ENCODE measurements around the gene SLC48A1.

The SLC48A1 gene

DNA sequence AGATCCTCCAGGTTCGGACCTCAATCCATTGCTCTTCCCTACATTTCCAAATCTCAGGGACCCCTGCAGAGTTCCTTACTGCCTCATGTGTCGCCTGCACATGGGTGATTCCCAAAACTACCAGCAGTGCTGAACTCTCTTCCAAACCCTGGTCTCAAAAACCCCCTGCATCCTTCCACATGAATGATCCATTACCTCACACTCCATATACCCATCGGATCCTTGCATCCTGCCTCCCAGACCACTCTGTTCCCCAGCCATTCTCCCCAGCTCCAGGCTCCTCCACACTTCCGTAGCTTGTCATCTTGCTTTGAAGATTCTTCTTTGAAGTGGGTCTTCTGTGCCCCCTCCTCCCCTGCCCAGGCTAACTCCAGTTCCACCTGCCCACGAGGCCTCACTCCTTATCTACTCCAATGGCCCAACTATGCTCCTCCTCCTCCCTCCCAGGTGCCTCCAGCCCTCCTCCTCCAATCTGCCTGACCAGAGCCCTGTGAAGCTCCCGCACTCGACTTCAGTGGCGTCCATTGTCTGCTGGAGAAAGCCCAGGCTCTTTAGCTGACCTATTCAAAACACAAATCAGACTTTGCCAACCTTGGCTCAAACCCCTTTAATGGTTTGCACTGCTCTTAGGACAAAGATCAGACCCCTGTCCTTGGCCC, 28.1 kb upstream of the SLC48A1 start:
- DNase-seq = no peak

DNA sequence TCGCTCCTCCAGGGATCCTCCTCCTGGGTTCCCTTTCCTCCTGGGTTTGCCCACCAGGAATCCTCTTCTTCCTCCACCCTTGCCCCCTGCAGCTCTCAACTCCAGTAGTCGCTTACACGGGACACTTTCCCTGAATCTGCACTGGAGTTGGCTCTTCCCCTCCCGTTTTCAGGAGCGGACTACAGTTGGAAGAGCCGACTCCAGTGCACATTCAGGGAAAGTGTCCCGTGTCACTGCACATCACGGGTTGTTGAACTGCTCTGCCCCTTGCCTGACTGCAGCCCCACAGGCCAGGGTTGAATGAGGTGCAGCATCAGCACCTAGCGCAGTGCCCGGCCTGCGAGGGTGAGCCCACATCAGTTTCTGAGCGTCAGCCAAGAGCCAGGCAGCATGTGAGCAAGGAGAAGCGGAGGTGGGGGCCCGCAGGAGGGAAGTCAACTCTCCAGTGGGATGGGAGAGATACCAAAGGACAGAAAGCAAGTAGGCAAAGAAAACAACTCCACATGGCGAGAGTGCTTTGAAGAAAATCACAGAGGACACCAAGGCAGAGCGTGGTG, 27.5 kb upstream of the SLC48A1 start:
- no peak for DNase-seq

DNA sequence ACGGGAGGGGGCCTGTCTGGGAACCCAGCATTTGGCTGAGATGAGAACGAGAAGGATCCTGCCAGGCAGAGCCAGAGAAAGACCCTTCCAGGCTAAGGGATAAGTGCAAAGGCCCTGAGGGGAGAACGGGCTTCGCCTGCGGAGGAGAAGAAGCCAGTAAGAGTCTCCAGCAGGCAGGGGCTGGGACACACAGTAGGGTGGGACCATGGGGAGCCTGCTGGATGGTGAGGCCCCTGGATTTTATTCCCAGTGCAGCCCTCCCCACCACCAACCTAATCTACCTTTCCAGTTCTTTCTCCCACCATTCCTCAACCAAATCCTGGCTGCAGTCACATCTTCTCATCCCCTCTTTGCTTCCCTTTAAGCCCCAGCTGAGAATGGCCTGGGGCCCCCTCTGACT, 27.0 kb upstream of the SLC48A1 start:
- DNase-seq = no peak

DNA sequence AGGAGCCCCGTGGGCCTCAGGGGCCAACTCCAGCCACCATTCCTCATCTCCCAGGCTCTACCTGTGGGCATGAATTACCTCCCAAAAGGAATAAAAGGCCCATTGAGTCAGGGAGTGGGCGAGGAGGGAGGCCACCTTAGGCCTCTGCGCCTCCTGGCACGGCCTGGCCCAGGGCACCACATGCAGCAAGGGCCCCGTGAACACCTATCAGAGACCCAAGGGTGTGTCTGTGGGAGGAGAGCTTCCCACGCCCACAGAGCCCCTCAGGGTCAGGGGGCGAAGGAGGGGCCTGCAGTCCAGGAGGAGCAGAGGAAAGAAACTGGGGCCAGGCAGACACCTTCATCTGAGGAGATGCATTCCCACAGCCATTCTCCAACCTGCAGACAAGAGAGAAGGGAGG, 26.5 kb upstream of the SLC48A1 start:
- DNase-seq = no peak

DNA sequence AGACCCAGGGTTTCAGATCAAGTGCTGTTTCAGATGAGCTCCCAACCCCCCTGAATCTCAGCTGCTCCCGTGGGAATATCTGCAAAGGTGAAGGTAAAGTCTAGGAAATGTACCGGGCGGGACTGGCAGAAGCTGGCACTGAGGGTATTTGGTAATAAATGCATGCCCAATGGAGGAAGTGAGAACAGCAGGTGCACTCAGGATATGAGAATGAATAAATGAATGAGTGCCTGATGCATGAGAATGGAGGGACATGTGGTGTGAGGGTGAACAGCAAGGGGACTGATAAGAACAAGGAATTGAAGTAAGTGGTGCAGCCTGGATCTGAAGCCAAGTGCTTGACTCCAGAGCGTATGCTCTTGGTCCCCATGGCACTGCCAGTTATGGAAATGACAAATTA, 25.9 kb upstream of the SLC48A1 start:
- no peak for DNase-seq

DNA sequence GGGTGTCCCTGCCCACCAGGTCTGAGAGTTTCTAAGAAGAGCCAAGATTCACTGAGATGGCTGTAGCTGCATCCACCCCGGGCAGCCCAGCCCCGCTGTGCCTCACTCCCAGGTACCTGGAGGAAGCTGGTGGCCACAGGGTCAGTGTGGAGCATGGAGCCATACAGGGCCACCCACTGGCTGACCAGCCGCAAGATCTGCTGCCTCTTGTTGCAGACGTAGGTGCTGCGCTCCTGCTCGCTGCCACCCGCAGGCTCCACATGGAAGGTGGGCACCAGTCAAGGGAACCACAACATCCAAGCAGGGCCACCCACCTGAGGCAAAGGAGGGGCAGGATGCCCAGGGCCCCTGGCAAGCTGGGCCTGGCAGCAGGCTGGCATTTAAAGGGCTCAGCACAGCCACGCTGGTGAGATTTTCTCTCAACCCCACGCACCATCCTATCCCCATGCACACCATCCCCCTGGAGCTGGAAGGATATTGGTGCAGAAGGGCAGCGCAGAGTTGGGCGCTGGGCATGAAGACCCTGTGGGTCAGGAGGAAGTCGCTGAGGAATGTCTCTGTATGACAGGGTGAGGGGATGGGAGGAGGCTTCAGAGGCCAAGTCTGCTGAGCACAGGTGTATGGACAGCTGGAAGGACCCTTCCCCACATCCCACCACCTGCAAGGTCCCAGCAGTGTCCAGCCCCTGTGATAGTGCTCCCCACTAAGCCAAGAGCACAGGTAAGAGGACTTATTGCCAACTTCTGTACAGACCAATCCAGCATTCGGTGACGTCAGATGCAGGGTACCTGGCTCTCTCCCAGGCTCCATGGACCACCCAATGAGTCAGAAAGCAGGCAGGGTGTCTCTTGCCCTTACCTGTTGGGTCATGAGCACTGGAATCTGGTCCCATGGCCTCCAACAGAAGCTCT, 25.2 kb upstream of the SLC48A1 start:
- DNase-seq = no peak

DNA sequence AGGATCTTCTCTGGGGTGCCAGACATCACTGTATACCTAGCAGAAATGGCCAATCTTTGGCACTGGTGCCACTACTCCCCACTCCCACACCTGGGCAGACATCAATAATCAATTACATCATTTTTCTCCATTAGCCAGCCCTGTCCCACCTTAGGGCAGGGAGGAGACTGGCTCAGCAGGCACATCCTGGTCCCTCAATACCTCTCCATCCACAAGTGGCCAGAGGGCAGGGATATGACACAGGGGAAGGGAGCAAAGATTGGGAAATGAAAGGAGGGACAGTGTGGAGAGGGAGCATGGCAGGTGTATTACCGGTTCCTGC, 24.6 kb upstream of the SLC48A1 start:
- no peak for DNase-seq

DNA sequence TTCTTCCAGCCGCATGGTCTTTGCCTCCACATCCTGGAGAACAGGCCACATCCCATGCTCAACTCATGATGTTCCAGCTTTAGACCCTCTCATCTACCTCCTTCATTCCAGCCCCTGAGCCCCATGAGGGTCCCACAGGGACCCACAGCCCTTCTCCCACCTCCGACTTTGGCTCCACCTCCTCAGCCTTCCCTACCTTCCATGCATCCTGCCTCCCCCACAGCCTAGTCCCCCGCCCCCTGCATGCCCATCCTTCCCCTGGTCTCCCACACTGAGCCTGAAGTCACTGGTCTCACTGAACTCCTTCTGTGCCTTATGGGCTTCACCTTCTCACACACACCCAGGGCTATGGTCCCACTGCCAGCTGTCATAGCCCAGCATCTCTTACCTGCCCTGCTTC, 24.1 kb upstream of the SLC48A1 start:
- no peak for DNase-seq

DNA sequence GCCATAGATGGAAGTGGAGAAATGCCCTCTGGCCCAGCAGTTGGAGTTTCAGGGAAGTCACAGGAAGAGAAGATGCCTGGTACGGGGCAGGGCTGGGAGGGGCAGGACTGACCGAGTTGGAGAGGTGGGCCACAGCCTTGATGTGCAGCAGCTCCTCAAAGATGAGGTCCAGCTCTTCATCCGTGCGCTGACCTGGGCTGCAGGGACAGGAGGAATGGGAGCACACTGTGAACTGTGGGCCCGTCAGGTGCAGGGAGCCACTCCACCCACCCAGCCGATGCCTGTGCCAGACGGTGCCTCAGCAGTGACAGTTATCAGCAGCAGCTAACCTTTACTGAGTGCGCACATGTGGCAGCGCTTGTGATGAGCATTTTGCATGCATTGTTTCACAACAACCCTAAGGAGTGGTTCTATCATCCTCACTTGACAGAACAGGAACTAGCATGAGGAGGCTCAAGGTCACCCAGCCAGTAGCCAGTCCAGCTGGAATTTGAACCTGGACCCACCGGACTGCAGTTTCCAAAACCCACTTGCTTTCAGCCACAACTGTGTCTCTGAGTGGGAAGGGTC, 22.7 kb upstream of the SLC48A1 start:
- no peak for DNase-seq

DNA sequence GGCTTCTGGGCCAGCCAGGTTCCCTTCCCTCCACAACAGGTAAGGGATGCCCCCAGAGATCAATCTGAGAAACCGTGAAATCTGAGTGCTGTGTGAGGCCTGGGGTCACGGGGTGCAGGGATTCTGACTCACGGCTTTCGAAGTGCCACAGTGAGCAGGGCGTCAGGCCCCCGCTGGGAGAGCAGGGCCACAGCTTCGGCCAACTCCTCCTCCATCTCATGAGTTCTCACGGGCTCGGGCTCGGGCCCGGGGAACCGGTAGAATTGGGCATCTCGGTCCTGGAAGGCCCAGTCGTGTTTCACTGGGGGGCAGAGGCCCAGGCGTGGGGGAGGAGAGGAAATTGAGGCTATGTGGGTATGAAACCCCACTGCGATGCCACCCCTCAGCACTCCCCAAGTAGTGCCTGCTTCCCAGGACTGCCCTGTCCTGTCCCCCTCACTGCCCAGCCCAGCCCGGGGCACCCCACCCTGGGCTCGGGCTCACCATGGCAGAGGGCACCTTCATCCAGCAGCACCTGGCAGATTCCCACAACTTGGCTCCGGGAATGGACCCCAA, 22.0 kb upstream of the SLC48A1 start:
- no peak for DNase-seq

DNA sequence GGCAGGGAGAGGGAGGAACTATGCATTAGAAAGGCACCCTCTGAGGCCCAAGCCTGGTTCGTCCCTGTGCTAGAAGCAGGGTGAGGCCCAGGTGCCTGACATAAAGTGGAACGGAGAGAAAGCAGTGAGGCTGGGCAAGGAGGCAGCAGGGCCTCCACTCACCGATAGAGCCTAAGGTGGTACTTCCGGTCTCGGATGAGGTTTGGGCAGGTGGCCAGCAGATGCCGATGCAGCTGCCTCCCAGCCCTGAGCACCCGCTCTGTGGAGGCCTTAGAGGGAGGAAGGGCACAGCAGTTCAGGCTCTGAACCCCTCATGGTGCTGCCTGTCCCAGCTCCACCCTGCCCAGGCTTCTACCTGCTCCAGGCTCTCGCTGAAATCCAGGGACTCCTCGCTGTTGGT, 21.5 kb upstream of the SLC48A1 start:
- DNase-seq = no peak

DNA sequence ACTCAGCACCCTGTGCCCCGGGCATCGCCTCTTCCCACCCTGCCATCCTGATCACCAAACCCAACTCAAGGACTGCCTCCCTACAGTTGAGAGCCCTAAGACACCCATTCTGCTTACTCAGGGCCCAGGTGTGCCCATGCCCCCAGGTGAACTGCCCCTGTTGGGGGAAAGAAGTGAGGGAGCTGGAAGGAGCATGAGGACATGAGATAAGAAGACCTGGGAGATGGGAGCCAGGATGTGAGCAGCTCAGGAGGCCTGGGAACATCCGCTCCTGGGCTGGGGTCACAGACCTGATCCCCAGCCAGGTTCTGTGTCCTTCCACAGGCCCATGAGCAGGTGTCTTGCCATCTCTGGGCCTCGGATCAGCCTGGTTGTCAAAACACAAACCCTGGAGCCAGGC, 20.9 kb upstream of the SLC48A1 start:
- no peak for DNase-seq

DNA sequence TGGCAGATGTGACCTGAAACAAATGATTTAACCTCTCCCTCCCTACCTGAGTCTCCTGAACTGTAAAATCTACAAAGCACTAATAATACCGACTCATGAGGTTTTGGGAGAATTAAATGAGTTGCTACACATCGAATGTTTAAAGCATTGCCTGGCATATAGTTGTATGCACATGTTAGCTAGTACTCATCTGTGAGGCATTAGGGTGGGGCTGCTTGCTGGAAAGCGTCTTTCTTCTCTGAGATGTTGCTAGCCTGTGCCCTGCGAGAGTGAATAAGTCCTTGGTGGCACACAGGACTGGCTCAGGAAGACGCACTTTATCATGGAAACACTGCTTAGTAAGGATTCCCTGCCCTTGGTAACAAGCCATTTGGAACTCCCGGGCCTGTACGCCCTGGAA, 20.5 kb upstream of the SLC48A1 start:
- no peak for DNase-seq

DNA sequence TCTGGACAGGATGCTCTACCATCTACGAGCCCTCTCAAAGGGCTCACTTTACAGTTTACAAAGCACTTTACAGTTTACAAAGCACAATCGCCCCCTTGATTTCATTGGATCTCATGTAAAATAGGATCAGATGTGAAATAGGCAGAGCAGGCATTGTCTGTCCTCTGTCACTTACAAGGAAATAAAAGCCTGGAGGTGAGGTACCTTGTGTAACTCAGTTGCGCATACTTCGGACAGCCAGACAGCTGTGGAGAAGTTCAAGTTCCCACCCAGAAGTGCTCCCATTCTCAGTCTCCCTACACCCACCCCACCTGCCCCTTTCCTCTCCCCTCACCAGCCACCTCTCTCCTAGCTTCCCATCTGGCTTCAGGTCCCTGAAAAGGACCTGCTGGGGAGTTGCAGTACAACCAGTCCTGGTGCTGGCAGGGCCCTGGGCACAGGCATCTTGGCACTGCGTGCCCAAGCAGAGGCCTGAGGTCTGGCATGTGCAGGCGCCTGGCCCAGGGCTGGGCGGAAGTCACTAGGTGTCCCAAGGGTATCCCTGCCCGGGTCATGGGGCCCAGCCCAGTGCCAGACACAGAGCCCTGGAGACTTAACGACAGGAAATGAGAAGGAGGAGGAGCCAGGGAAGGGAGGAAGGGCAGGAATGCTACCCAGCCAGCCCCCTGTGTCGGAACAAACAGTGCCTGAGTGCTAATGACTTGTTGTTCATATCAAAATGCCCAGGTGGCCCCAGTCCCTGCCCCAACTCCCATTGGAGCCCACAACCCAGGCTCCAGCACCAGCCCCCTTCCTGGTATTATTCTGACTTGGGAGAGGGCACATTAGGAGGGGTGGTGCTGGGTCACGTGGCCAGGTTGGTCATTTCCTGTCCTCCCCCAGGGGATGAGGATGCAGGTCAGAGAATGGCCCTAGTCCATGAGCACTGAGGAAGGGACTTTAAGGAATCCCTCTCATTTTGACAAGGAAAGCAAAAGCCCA, 19.7 kb upstream of the SLC48A1 start:
- DNase-seq = no peak

DNA sequence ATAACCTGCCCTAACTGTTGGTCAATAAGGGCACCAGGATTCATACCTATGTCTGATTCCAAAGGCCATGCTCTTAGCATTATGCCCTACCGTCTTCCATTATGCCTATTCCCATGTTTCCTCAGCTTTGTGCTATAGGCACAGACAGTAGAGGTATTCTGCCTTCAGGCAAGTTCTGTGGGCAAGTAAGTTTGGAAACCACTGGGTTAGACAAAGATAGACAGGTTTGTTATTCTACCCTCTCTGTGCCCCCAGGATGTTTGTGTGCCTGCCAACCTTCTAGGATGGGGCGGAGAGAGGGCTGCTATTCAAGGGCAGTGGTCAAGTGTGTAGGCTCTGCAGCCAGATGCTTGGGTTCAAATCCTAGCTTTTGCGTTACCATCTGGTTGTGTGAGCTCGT, 18.9 kb upstream of the SLC48A1 start:
- DNase-seq = no peak

DNA sequence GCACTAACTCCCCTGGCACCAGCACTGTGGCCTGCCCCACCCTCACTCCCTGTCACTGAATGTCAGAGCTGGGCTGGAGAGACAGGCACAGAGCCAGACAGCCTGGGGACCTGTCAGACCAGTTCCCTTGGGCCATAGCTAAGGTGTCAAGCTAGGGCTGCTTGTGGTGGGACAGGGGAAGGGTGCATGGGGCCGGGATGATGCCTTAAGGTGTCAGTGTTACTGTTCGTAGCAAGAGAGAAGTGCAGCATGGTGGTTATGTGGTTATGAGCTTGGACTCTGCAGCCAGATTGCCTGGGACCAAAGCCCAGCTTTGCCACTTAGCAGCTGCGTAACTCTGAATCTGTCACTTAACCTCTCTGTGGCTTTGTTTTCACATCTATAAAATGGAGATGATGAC, 18.2 kb upstream of the SLC48A1 start:
- DNase-seq = no peak

DNA sequence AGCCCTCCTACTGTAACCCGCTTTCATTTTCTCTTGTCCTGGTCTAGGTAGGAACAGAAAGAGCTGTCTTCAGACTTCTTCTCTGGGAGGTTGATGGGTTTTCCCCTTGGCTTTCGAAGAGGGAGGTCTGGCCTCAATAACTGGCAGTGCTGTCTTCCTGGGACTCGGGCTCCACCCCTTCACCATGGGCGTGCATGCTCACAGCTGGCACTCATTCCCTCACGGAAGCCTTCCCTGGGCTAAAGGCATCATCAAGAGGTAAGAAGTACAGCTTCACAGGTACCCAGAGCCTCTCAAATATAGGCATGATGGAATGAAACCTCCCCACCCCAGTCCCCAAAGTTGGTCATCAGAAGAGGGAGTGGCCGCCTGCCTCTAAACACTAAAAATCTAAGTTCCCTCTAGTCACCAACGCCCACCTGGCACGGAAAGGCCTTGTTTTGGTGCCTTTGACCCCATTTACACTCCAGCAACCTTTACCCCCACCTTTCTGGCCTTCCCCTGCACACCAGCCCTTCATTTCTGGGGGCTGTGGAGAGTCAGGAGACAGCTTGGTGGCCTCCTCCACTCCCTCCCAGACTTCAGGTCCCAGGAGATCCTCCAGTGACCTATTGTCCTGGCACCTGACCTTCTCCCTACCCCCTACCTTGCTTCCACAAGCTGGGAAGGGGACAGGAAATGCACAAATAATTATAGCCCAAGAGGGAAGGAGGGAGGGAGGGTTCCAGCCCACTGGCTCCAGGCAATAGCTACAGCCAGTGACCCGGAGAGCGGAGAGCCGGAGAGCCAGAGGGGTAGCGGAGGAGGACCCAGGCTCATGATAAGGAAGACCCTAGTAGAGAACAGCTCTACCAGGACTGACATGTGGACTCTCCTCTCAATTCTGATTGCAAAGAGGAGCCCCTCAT, 17.1 kb upstream of the SLC48A1 start:
- DNase-seq = no peak

DNA sequence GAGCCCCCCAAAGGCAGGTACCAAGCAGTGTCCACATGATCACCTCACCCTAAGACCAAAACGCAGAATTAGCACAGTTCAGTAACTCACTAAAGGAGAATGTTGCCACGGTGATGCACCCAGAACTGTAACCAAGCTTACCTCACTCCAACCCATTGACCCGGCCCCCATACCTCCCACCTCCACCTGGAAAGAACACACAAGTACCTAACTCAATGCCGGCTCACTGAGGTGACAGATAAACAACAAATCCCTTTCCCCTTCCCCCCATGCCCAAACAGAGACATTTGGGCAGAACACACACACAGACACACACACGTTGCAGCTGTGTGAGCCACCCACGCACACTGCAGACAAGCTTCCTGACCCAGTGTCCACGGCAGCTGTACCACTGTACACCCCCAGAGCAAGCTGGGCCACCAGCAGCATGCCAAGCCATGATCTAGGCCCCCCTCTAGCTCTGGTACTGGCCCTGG, 15.6 kb upstream of the SLC48A1 start:
- DNase-seq = no peak

DNA sequence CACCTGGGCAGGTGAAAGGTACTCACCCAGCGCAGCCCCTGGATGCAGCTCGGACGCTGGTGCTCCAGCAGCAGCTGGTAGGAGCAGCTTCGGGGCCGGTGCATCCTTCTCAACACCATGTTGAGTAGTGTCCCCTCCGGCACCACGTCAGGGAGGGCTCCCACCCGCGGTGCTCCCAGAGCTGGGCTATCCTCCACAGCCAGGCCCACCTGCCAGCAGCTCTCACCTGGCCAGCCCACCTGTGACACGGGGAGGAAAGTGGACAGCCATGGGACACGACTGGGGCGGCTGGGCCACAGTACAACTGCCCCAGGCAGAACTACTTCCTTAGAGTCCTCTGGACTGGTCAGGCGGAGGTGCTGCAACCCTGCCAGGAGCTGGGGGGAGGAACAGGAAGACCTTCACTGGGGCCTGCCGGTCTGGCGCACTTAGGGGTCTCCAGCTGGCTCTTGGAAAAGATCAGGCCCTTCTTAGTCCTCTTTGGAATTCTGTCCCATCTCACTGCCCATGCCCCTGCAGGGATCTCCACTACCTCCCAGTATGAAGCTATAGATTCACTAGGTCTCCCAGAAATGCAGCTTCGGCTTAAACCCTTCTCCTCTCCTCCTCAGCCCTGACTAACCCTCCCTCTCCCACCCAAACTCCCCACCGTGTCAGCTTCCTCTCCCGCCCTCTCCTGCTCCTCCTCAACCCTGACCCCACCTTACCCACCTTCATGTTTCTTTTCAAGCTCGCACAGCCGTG, 15.0 kb upstream of the SLC48A1 start:
- no peak for DNase-seq

DNA sequence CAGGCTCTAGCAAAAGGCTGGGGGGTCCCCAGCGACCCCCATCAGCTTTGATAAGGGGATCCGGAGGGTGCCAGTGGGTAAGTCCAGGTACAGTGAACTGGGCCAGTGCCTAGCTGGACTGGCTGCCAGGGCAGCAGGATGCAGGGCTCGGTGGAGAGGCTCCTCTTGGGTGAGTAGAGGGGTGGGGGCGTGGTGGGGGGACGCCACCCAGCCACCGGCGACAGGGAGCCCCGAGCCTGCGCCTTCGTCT, 14.5 kb upstream of the SLC48A1 start:
- DNase-seq = no peak

Measured in SIG-M5 (cell line).